Measurements from ENCODE around the gene CEMIP.

DNA sequence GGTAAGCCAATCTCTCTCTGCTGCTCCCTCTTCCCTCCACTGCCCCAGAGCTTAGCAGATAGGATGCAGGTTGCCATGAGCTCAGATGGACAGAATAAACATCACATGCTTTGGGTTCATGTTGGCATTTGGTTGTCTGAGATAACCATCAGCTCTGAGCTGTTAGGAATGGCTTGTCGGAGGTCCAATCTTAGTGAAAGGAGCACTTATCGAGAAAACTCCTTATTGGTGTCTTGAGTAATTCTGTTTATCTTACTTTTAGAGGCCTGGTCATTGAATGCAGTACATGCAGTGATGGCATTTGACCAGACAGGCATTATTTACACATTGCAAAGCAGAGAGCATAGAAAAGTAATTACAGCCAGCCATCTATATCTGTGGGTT is 99.7 kb downstream of the CEMIP start:
- no peak for TF ChIP-seq CTCF (conservative IDR thresholded peaks at IDR 0.05)
- TF ChIP-seq EZH2 (IDR thresholded peaks at IDR 0.05; ENCODE audit: low read depth): no peak
